HG03378 (cell line): ENCODE results near the gene FRAS1.
"Not testable (repeated sequence)": the region's sequence is repeated elsewhere in the genome, so short reads cannot be mapped to it uniquely, and the experiment has no call there.

Source experiments
- ATAC-seq: cut with Tn5 transposase; IDR thresholded peaks from one replicate; pipeline ENCODE4 v1.9.1; 2021; ENCODE audit warnings: mild to moderate bottlenecking, moderate library complexity; ENCODE audit not compliant: unreplicated experiment

The FRAS1 gene

GRCh38 chr4:78058591-78059523 is 1.7 kb downstream of the FRAS1 start:
- ATAC-seq = no peak

- ATAC-seq = no peak
Measured at GRCh38 chr4:78059524-78059889, 2.4 kb downstream of the FRAS1 start.

DNA sequence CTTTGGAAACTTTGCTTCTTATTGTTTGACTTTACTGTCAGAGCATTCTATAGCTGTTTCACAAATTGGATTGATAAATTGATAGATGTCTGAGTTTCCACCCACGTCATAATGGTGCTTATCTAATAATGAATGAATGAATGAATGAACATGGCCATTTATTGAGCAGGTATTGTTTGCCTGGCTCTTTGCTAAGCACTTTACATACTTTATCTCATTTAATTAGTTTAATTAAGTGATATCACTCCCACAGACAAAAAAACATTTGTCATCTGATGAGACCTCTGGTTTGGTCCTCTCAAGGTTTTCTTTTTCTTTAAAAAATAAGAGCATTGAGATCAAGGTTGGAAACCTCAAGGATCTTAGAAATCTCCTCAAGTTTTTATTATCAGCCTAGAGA is 2.8 kb downstream of the FRAS1 start:
- ATAC-seq = no peak

DNA sequence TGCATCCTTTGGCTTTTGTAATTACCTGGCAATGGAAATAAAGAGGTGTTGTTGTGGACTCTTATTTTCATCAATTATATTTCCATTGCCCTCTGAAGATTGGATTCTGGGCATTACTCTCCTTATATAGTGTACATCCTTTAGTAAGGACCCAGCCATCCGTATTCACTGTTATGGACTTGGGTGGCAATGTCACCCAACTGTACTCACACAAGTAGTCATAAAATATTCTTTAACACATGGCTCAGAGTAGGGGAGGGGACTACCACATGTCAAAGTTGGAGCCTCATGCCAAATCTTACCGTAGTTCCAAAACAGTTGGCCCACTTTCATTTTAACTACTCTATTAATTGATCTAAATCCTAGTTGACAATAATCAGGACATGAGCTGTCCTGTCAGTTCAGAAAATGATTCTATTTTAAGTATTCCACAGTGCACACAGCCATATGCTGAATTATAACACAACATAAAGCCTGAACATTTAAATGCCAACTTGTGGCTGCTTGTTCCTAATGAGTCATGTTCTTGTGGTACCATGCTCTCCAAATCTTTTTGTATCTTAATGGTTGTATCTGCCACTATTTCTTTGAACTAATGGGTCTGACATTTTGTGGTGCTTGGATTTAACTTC is 4.9 kb downstream of the FRAS1 start:
- no peak for ATAC-seq

DNA sequence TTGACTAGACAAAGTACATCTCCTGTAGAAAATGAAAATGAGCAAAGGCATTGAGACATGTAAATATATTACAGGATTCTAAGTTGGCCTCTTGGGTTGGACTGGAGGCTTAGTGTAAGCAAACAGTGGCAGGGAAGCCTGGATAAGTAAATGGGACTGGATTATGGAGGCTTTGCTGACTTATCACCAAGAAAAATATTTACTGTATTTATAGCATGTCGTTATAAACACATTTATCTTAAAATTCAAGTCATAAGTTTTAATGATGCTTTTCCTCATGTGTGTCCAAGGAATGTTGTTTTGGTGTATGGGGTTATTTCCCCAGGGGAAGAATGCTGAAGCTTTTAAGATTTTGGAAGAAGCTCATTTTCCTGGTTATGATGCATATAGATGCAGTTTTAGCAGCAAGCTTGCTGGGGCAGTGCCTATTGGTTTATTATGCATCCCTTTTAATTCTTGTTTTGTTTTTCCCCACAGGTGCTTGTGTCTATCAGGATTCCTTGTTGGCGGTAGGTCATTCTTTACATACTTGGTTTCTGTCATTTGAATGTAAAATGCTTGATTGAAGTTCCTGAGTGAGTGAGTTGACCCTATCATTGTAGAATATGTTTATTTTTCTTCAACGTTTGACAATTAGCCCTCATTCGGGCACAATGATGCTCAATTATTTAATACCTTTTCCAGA is 8.5 kb downstream of the FRAS1 start:
- no peak for ATAC-seq

GRCh38 chr4:78068481-78068880 is 11.4 kb downstream of the FRAS1 start:
- no peak for ATAC-seq

GRCh38 chr4:78069319-78069718 is 12.2 kb downstream of the FRAS1 start:
- ATAC-seq = no peak

GRCh38 chr4:78069859-78070258 is 12.7 kb downstream of the FRAS1 start:
- ATAC-seq = no peak

DNA sequence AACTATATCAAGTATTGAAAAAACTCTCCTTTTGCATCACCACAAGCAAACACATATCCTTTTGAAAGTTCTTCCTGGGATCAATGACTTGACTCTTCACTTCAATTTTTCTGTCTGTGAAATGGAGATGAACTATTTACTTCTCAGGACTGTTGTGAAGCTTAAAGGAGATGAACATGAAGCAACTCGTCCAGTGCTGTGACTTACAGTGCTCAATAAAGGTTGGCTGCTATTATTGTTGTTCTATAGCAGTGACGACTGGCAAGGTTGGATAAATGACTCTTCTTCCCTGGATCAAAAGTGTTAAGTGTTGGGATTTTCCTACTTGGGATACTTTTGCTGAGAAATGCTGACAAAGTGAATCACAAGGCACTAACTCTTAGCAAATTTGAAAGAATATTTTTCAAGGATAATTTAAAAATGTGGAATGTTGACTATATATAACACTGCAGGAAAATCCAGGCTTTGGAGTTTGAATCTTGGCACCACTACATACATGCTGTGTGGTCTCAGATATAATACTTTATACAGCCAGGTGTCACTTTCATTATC is 13.7 kb downstream of the FRAS1 start:
- no peak for ATAC-seq

DNA sequence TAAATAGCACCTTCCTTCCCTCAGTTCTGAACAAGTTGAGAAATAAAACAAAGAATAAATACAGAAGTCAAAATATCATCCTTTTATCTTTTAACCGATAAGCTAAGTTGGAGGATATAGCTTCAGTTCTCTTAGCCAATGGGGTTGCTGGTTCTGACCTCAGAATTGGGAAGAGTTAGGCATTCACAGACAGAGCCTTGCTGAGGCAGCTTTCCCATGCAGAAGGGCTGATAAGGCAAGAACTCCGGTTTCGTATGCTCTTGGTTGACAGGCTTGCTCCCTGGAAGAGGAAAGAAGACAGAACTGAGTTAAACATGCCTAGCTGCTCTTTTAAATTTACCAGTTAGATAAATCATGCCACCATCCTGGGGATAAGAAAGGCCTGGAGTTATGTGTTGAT is 17.6 kb downstream of the FRAS1 start:
- no peak for ATAC-seq

DNA sequence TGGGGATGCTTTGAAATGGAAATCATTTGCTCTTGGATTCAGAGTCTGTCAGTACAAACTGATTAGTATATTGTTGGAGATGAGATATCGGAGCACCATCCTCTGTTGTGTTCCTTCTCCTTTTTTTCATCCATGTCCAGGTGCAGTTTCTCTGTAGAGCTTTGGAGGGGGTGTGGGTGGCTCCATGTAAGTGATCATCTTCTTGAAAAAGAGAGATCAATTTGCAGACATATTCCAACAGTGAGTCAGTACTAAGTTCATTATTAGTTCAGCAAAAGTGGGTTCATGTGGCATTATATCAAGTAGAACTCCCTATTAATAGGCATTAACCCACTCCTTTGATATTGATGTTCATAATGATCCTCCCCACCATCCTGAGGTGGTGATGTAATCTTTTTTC is 18.9 kb downstream of the FRAS1 start:
- ATAC-seq = no peak

DNA sequence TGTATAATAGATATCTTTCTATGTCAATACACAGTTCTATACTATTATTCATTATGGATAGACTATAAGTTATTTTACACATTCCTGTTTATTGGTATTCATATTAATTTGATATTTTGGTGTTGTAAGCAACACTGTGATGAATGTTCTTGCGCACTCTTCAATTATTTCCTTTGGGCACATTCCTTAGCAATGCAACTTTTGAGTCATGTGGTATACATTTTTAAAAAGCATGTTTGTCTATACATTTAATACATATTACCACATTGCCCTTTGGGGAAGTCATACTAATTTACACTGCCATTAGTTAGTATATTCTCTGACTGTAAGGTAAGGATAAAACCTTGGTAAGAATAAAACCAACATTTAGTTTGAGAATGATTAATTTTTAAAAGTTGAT is 21.0 kb downstream of the FRAS1 start:
- ATAC-seq = no peak

DNA sequence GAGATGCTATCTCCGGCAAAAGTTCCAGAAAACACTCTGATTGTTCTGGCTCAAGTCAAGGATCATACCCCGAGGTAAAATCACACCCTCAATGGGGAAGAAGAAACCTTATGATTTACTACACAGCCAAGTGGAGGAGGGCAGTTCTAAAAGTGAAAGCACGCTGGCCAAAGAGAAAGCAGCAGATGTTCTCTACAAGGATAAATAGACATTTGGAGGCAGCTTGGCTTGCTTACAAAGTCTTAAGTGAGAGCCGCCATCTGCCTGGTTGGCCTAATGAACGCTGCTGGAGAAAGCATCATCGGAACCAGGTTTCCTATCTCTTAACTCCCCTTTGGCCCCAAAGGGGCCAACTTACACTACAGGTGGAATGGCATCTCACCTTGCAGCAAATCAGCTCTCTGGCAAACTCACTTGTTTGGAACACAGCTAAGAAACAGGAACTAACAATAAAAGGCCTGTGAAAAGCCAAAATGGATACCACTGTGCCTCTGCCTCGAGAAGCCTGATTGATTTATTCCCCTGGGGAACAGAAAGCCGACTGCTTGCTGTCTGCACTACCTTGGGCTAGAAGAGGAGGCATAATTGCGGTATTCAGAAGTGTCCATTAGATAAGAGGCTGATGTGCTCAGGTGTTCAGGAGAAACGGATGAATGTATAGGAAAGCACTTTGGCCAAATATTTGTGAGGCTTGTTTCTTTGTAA is 22.8 kb downstream of the FRAS1 start:
- no peak for ATAC-seq

- no peak for ATAC-seq
Measured at GRCh38 chr4:78081541-78081940, 24.4 kb downstream of the FRAS1 start.

DNA sequence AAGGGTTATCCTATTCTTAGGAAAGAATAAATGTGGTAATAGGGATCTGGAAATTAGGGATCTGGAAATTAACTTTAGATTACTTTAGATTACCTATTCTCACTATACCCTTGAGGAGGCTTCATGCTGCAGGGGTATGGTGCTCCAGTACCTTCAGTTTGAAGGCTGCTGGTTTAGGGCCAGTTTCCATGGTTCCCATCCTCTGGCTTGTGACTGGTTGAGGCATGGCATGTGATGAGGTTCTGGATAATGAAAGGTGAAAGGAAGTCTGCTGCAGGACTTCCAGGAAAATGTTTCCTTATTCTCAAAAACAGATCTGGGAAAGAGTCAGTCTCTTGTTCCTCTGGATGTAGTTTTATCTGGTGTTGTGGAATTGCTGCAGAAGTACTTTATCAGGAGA is 25.9 kb downstream of the FRAS1 start:
- no peak for ATAC-seq

GRCh38 chr4:78091534-78091933 is 34.4 kb downstream of the FRAS1 start:
- no peak for ATAC-seq

GRCh38 chr4:78092350-78092749 is 35.2 kb downstream of the FRAS1 start:
- not testable (repeated sequence) for ATAC-seq

DNA sequence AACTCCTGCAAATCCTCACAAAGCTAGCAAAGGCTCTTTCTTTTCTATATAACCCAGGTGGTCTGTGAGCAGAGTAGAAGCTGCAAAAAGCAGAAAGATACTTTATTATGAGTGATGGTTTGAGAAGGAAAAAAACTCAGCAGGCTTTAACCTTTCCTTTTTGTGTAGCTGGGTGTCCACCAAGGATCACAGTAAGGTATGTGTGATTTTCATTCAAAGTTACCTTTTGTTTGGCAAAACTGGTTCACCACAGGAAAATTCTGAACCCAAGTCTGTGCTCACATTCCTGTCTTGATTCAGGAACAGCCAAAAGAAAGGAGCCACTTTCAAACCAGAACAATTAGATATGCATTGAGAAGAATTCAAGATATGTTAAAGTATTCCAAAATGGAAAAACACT is 35.7 kb downstream of the FRAS1 start:
- no peak for ATAC-seq

DNA sequence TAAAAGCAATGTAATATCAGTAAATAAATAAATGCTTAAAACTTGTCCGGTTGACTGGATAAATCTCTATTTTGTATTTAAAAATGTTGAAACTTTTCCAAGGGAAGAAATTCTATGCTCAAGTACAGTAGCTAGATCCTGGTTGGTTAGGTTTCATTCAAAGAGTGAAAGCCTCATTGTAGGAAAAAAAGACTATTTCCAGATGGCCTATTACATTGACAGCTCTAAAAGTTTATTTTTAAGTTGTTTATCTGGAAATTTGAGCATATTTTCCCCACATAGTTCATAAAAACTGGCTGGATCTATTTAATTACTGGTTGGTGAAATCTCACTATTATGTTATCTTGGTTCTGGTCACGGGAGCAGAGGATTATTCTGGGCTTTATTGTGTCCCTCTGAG is 38.0 kb downstream of the FRAS1 start:
- no peak for ATAC-seq

GRCh38 chr4:78099058-78099457 is 41.9 kb downstream of the FRAS1 start:
- ATAC-seq = no peak

- ATAC-seq = no peak
Measured at GRCh38 chr4:78100060-78100459, 42.9 kb downstream of the FRAS1 start.
